Astrocyte of the spinal cord (primary cell): ENCODE measurements around the gene AK9.
"Not testable (repeated sequence)": the region's sequence is repeated elsewhere in the genome, so short reads cannot be mapped to it uniquely, and the experiment has no call there.

Experiments used
- DNase-seq: peaks from one replicate; pipeline ENCODE4 v3.0.0; 2011; ENCODE audit warnings: low read depth, low spot score
- H3K4me3 ChIP-seq: 2 replicates; pipeline ENCODE4 v1.5.1; 2011; ENCODE audit warnings: low read depth, mild to moderate bottlenecking, low read length, moderate library complexity
- CTCF ChIP-seq: IDR thresholded peaks from 2 replicates; pipeline ENCODE4 v1.5.1; 2012; ENCODE audit warnings: low read depth, mild to moderate bottlenecking, low read length, inconsistent platforms
- in situ Hi-C: cut with HindIII; loops from 2 replicates; pipeline ENCODE4 v1.10.0; 2017; ENCODE audit warnings: low sequenced_read_pairs

The AK9 gene

DNA sequence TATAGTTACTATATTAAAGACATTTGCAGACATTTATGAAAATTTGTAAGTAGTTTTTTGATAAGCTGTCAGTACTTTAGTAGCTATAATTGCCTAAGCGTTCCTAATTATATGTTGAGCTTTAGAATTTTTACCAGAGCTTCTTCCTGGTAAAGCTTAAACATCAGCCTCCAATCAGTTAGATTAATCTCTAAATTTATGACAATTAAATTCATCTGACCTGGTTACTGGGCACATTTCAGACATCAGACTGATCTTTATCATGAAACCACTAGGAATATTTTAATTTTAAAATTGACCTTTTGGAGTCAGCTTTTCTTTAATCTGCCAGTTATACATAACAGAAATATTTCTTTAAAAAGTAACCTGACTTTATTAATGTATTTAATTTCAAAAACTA is 23.6 kb upstream of the AK9 start:
- in situ Hi-C loops, result no loop called here
- DNase-seq, result no peak
- H3K4me3 ChIP-seq, result no peak overlapping the region
- TF ChIP-seq CTCF, result no peak

DNA sequence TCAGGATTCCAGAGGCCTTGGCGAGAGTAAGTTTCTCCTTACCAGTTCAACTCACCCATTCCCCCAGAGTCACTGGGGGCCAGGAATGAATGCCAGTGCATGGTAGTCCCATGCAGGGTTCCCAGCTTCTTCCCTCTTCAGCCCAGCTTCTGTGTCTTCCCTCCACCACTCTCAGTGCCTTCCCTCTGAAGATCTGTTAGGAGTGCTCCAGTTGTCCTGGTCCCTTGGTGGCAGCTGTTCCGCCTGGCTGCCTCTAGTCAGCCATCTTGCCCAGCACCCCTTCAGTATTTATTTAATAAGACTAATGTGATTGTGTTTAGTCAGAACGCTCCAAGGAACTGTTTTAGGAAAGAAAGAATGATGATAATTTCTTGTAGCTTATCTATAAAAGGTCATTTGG is 23.2 kb upstream of the AK9 start:
- TF ChIP-seq CTCF, result no peak
- H3K4me3 ChIP-seq, result no peak overlapping the region
- no peak for DNase-seq
- in situ Hi-C loops, result no loop called here

DNA sequence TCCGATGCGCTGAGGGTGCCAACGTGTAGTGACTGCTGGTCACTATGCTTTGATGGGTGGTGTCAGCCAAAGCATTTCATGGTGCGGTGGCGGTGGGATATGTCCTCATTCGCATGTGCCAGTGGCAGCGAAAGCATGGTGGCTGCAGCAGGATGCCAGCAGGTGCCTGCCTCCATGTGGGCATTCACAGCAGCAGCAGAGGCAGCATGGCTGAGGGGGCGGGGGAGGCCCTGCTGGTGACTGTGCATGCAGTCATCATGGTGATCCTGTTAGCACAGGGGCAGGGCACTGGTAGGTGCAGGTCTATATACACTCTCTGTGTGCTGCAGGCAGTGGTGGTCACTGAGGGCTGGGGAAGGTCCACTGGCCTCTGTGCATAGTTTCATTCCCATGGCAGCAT is 22.1 kb upstream of the AK9 start:
- H3K4me3 ChIP-seq, result no peak overlapping the region
- TF ChIP-seq CTCF, result no peak
- in situ Hi-C loops, result no loop called here
- DNase-seq, result no peak

DNA sequence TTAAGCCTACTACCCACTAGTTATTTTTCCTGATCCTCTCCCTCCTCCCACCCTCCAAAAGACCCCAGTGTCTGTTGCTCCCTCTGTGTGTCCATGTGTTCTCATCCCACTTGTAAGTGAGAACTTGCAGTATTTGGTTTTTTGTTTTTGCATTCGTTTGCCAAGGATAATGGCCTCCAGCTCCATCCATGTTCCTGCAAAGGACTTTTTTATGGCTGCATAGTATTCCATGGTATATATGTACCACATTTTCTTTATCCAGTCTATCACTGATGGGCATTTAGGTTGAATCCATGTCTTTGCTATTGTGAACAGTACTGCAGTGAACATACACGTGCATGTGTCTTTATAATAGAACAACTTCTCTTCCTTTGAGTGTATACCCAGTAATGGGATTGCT is 17.1 kb upstream of the AK9 start:
- H3K4me3 ChIP-seq, in situ Hi-C loops, DNase-seq: not testable (repeated sequence)

- no peak for DNase-seq
- in situ Hi-C loops, result no loop called here
These were observed 15.5 kb upstream of the AK9 start for GRCh38 chr6:109706513-109706912.

GRCh38 chr6:109705258-109705657 is 14.3 kb upstream of the AK9 start:
- in situ Hi-C loops, result no loop called here
- peak; percentile 89 for DNase-seq
- H3K4me3 ChIP-seq, result no peak overlapping the region
- TF ChIP-seq CTCF, result peak; percentile 94

More at GRCh38 chr6:109706513-109706912, 15.5 kb upstream of the AK9 start:
- no peak for TF ChIP-seq CTCF
- no peak overlapping the region for H3K4me3 ChIP-seq

DNA sequence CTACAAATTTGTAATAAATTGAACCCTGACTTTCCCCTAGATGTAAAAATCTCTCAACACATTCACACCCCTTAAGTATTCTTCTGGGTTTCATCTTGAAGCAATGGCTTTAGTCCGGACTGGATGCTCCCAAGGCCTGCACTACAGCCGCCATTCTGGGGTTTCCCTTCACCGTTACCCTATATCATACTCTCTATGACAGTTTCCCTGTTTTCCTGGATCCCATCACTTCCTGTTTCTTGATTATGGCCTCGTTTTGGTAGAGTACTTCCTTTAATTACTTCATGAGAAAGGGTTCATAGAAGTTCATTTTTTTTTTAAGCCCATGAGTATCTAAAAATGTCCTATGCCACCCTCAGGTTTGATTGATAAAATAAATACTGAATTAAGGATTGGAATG is 11.8 kb upstream of the AK9 start:
- no peak for TF ChIP-seq CTCF
- in situ Hi-C loops, result no loop called here
- H3K4me3 ChIP-seq, result no peak overlapping the region
- DNase-seq, result no peak
